Activated T-helper 1 cell treated with anti-CD3 and anti-CD28 coated beads, Interleukin-2, amount 50 U/mL, for 16 hours (primary cell): ENCODE results near the gene NKD1.
A peak's percentile ranks its signal among the peaks of the same experiment; 100 is the strongest.
"Not testable (repeated sequence)": the region's sequence is repeated elsewhere in the genome, so short reads cannot be mapped to it uniquely, and the experiment has no call there.

ENCODE experiments used
- DNase-seq, 2 donors: peaks; one replicate each; pipeline ENCODE4 v3.0.0-alpha.2; 2020; ENCODE audit warnings: low read depth in 1 of 2, low spot score in 1 of 2

The NKD1 gene

GRCh38 chr16:50548125-50548908 lies at the start of gene NKD1:
NKD1 (plus strand) TSS chr16:50548396; CDS start chr16:50548554, 158 bp downstream.
- peak; percentile 54 to 69 for DNase-seq

- DNase-seq: no peak
Observed at GRCh38 chr16:50498431-50499155, 49.6 kb upstream of the NKD1 start.

- DNase-seq: no peak
Observed at GRCh38 chr16:50499254-50499653, 48.9 kb upstream of the NKD1 start.

GRCh38 chr16:50500171-50500874 lies 47.9 kb upstream of the NKD1 start:
- no peak for DNase-seq

- DNase-seq: no peak
Observed at GRCh38 chr16:50501251-50501650, 46.9 kb upstream of the NKD1 start.

- no peak for DNase-seq
Observed at GRCh38 chr16:50501986-50502615, 46.1 kb upstream of the NKD1 start.

- no peak for DNase-seq
Observed at GRCh38 chr16:50502616-50503011, 45.6 kb upstream of the NKD1 start.

- not testable (repeated sequence) for DNase-seq
Observed at GRCh38 chr16:50503868-50504531, 44.2 kb upstream of the NKD1 start.

- DNase-seq: no peak
Observed at GRCh38 chr16:50505115-50505514, 43.1 kb upstream of the NKD1 start.

- no peak for DNase-seq
Observed at GRCh38 chr16:50505714-50506542, 42.3 kb upstream of the NKD1 start.

- DNase-seq: no peak
Observed at GRCh38 chr16:50506543-50506937, 41.7 kb upstream of the NKD1 start.

GRCh38 chr16:50507397-50507796 lies 40.8 kb upstream of the NKD1 start:
- DNase-seq: no peak

GRCh38 chr16:50509521-50510341 lies 38.5 kb upstream of the NKD1 start:
- DNase-seq: peak in 1 of 2 donors; percentile 6

GRCh38 chr16:50515218-50515617 lies 33.0 kb upstream of the NKD1 start:
- no peak for DNase-seq

- no peak for DNase-seq
Observed at GRCh38 chr16:50516401-50516800, 31.8 kb upstream of the NKD1 start.

GRCh38 chr16:50516890-50517289 lies 31.3 kb upstream of the NKD1 start:
- DNase-seq: no peak

- DNase-seq: no peak
Observed at GRCh38 chr16:50517450-50518252, 30.5 kb upstream of the NKD1 start.

GRCh38 chr16:50519001-50519400 lies 29.2 kb upstream of the NKD1 start:
- no peak for DNase-seq
